Hepatocyte (in vitro differentiated cells): Measurements from ENCODE around the gene CCL27. TPM values are rescaled to one million over a fixed set of nuclear protein-coding genes. Genes with fewer than 3 reads are reported as not detected.

Experiments used
- DNase-seq: peaks from one replicate; pipeline ENCODE4 v3.0.0-alpha.2; 2016; ENCODE audit warnings: low spot score
- H2AFZ ChIP-seq: fragments of 200-600 bp; sonication (generic); 2 replicates; pipeline ENCODE4 v1.6.0; 2016; ENCODE audit warnings: antibody characterized with exemption, mild to moderate bottlenecking
- H3K27ac ChIP-seq: fragments of 200-600 bp; sonication (generic); 2 replicates; pipeline ENCODE4 v1.5.1; 2016; ENCODE audit warnings: mild to moderate bottlenecking
- H3K27me3 ChIP-seq: fragments of 200-600 bp; sonication (generic); 2 replicates; pipeline ENCODE4 v1.6.1; 2016
- H3K36me3 ChIP-seq: fragments of 200-600 bp; sonication (generic); replicated peaks from 2 replicates; pipeline ENCODE4 v1.5.1; 2016; ENCODE audit warnings: low read depth; ENCODE audit not compliant: insufficient read depth
- H3K4me1 ChIP-seq: fragments of 200-600 bp; sonication (generic); 2 replicates; pipeline ENCODE4 v1.5.1; 2016; ENCODE audit warnings: mild to moderate bottlenecking, moderate library complexity; ENCODE audit not compliant: insufficient read depth
- H3K4me2 ChIP-seq: fragments of 200-600 bp; sonication (generic); 2 replicates; pipeline ENCODE4 v1.6.0; 2016
- H3K4me3 ChIP-seq: fragments of 200-600 bp; sonication (generic); 2 replicates; pipeline ENCODE4 v1.5.1; 2016; ENCODE audit warnings: mild to moderate bottlenecking
- H3K79me2 ChIP-seq: fragments of 200-600 bp; sonication (generic); 2 replicates; pipeline ENCODE4 v1.6.0; 2017; ENCODE audit warnings: mild to moderate bottlenecking
- H3K9me2 ChIP-seq: fragments of 200-600 bp; sonication (generic); replicated peaks from 2 replicates; pipeline ENCODE4 v1.6.0; 2017; ENCODE audit warnings: mild to moderate bottlenecking; ENCODE audit not compliant: insufficient read depth
- H3K9me3 ChIP-seq: fragments of 200-600 bp; sonication (generic); 2 replicates; pipeline ENCODE4 v1.5.1; 2016; ENCODE audit warnings: low read depth, mild to moderate bottlenecking
- H4K20me1 ChIP-seq: fragments of 200-600 bp; sonication (generic); 2 replicates; pipeline ENCODE4 v1.6.0; 2016; ENCODE audit warnings: mild to moderate bottlenecking; ENCODE audit not compliant: insufficient read depth, poor library complexity, severe bottlenecking
- CTCF ChIP-seq: fragments of 200-600 bp; sonication (generic); IDR thresholded peaks from 2 replicates; pipeline ENCODE4 v1.5.1; 2016; ENCODE audit warnings: antibody characterized with exemption, mild to moderate bottlenecking; ENCODE audit not compliant: poor library complexity
- EZH2 ChIP-seq: fragments of 200-600 bp; sonication (generic); IDR thresholded peaks from 2 replicates; pipeline ENCODE4 v1.6.1; 2016; ENCODE audit warnings: antibody characterized with exemption, mild to moderate bottlenecking, borderline replicate concordance
- EZH2phosphoT487 ChIP-seq: fragments of 200-600 bp; sonication (generic); IDR thresholded peaks from one replicate; pipeline ENCODE4 v1.6.1; 2018; ENCODE audit warnings: antibody characterized with exemption, mild to moderate bottlenecking, low read depth, moderate library complexity; ENCODE audit not compliant: unreplicated experiment, severe bottlenecking
- WGBS: methylation state at CpG from one replicate; pipeline ENCODE4 v1.1.6; 2016; ENCODE audit warnings: low lambda C conversion rate; ENCODE audit errors: missing lambda C conversion rate; 5-methylcytosine and 5-hydroxymethylcytosine counted together
- polyA plus RNA-seq: library from polyadenylated mRNA; unstranded; fragments of >200 nt; fragmentation: Nextera tagmentation; extraction: Ambion mirVana; gene quantifications from 2 replicates; pipeline ENCODE4 v1.2.1, GENCODE V29; 2016
- total RNA-seq: library from RNA; depleted of rRNA; stranded (reverse); fragments of >200 nt; gene quantifications from 2 replicates; pipeline ENCODE4 v1.2.3, GENCODE V29; 2014

The CCL27 gene
- total and polyA plus RNA-seq, 2 experiments from 2014 or later, result not detected

DNA sequence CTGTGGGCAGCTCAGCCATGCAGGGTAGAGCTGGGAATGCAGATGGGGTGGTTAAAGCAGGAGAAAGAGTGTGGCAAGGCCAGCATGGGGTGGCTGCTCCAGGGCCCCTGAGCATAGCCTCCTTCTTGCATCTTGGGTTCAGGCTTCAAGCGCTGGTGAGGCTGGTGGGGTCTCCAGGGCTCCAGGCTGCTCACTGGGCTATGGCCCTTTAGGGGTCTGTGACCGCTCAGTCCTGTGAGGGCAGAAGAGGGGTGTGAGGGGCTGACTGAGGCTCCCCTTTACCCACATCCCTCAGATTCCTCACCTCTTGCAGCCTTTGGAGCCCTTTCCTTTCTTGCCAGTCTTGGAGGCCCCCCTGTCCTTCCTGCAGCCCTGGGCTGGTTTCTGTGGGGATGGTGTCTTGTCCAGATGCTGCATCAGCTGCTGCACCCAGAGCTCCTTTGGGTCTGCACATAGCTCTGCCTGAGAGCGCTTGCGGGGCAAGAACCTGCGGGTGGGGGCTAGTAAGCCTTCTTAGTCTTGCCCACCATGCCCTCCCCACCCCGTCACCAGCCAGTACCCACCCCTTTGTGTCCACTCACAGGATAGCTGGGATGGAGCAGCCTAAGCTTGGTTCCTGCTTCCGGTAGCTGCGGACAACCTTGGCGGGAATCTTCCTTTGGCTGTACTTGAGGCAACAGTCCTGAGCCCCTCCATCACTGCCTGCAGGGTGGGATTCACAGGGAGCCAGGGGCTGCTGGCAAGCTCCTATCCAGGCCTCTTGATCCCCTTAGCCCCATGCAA, 46.9 kb upstream of the CCL27 start:
- no peak for TF ChIP-seq CTCF
- TF ChIP-seq EZH2, result no peak
- no peak for TF ChIP-seq EZH2phosphoT487

GRCh38 chr9:34707130-34707529, 44.7 kb upstream of the CCL27 start:
- Histone ChIP-seq H4K20me1 (no peaks in the 10 kb centered on the region), H3K79me2 (no peaks in the 10 kb centered on the region), H3K4me3 (no peak overlapping the region), H3K4me1 (no peaks in the 10 kb centered on the region), H2AFZ (no peak overlapping the region), H3K36me3 (no peaks in the 10 kb centered on the region), H3K4me2 (no peak overlapping the region), H3K9me3 (no peaks in the 10 kb centered on the region), H3K9me2 (no peaks in the 10 kb centered on the region), H3K27me3 (no peaks in the 10 kb centered on the region), H3K27ac (no peak overlapping the region)
- no peak for DNase-seq
- WGBS, result 91% methylated on average over 2 of the region's 2 CpGs
- TF ChIP-seq EZH2phosphoT487 (no peak), CTCF (no peak), EZH2 (no peak)

More for the DNA sequence above, 46.9 kb upstream of the CCL27 start:
- Histone ChIP-seq H3K4me2 (no peak overlapping the region), H3K4me3 (no peak overlapping the region), H3K79me2 (no peaks in the 10 kb centered on the region), H3K36me3 (no peaks in the 10 kb centered on the region), H3K4me1 (no peaks in the 10 kb centered on the region), H3K27me3 (no peaks in the 10 kb centered on the region), H4K20me1 (no peaks in the 10 kb centered on the region), H3K9me3 (no peaks in the 10 kb centered on the region), H3K27ac (no peak overlapping the region), H2AFZ (no peak overlapping the region), H3K9me2 (no peaks in the 10 kb centered on the region)
- DNase-seq, result no peak
- WGBS, result 100% methylated on average over 7 of the region's 9 CpGs

DNA sequence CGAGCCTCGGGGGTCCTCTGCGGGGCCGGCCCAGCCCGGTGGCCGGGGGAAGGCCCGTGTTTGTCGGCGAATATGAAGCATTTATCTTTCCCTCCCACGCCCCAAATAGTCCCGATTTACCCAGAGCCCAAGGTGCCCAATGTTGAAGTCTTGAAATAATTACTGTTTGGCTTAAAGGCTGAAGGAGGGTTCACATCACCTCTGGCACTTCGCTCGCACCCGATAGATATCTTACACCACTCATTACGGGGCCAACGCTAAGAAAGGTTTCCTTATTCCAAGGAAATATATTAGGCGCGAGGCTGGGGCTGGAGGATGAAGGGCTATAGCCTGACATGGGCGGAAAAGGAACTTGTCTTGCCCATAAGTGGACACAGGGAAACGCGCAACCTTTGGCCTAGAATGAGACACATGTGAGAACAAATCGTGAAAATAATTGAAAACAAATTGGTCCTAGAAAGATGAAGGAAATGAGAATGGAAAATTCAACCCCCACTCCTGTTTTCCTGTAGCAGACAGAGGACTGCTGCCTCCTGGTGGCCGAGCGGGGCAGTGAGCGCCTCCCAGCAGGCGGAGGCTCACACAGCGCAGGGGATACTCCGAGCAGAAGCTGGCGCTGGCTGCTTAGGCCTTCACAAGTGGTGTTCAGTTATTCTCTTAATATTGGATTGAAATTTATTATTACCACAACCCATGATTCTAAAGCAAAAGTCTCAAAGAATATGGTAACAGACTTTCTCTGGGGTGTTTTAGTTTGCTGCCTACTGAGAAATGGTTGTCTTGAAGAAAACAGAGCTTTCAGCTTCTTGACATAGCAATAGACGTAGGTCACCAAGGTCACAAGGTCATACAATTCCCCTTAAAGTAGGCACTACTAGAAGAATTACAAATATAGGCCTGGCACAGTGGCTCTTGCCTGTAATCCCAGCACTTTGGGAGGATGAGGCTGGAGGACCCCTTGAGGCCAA, 39.6 kb upstream of the CCL27 start:
- Histone ChIP-seq H3K4me3 (peak overlapping the region; percentile 82), H3K9me3 (no peaks in the 10 kb centered on the region), H3K4me1 (no peaks in the 10 kb centered on the region), H3K79me2 (no peaks in the 10 kb centered on the region), H3K36me3 (no peaks in the 10 kb centered on the region), H3K9me2 (no peaks in the 10 kb centered on the region), H4K20me1 (no peaks in the 10 kb centered on the region), H2AFZ (peak overlapping the region; percentile 98), H3K27ac (no peak overlapping the region), H3K27me3 (peaks cover 15% of the 10 kb centered on the region), H3K4me2 (peak overlapping the region; percentile 98)
- WGBS, result 8% methylated on average over 30 of the region's 30 CpGs
- peak; percentile 91 for DNase-seq
- TF ChIP-seq CTCF (peak; percentile 99), EZH2 (no peak), EZH2phosphoT487 (no peak)
